B cell (primary cell): ENCODE results near the gene MAB21L4. TPM values are rescaled to one million over a fixed set of nuclear protein-coding genes. Genes with fewer than 3 reads are reported as not detected.

Experiments
- ATAC-seq: fragments of 200-7000 bp; cut with Tn5 transposase; one replicate; pipeline ENCODE4 v1.10.0; 2021; ENCODE audit warnings: low read depth, mild to moderate bottlenecking, moderate number of reproducible peaks, moderate library complexity
- CTCF ChIA-PET: fragments of 350-600 bp; sonication (Branson Sonifier 250); formaldehyde crosslinking; loops from one replicate; lab custom pipeline; 2021; ENCODE audit warnings: antibody characterized with exemption, inconsistent platforms; lab: Charles Lee
- POLR2A ChIA-PET: fragments of 350-600 bp; sonication (Branson Sonifier 250); formaldehyde crosslinking; loops from one replicate; lab custom pipeline; 2021; ENCODE audit warnings: antibody characterized with exemption; lab: Charles Lee
- DNase-seq: peaks from one replicate; pipeline ENCODE4 v3.0.0; 2013
- H2AFZ ChIP-seq: 2 replicates; pipeline ENCODE4 v1.6.1; 2012; ENCODE audit warnings: mild to moderate bottlenecking, low read depth, low read length; ENCODE audit not compliant: insufficient read depth, poor library complexity, severe bottlenecking
- H3K27ac ChIP-seq, 2 donors: 1 replicate in 1 of 2; 2 replicates in 1 of 2; pipeline ENCODE4 v1.5.1; 2012 to 2013; ENCODE audit warnings: low read length in 2 of 2, mild to moderate bottlenecking in 2 of 2, moderate library complexity in 1 of 2
- H3K27me3 ChIP-seq, 4 experiments: fragments of 200-600 bp in 1 of 4; sonication (generic) in 1 of 4; replicated peaks in 1 of 4; 1 replicate in 2 of 4; 2 replicates in 2 of 4; pipeline versions ENCODE4 v1.6.1 to v1.7.0; 2013 to 2016; ENCODE audit warnings: low read length in 3 of 4, mild to moderate bottlenecking in 2 of 4, mixed read lengths in 1 of 4, moderate library complexity in 1 of 4; ENCODE audit not compliant: insufficient read depth in 4 of 4, control insufficient read depth in 3 of 4; ENCODE audit errors: control extremely low read depth in 1 of 4
- H3K36me3 ChIP-seq, 2 experiments: replicated peaks in 1 of 2; 1 replicate in 1 of 2; 2 replicates in 1 of 2; pipeline versions ENCODE4 v1.6.1 to v1.7.1; 2013; ENCODE audit warnings: low read length in 1 of 2; ENCODE audit not compliant: insufficient read depth in 2 of 2, control insufficient read depth in 1 of 2; ENCODE audit errors: control extremely low read depth in 1 of 2, extremely low read depth in 1 of 2
- H3K4me1 ChIP-seq, 2 donors: fragments of 200-600 bp in 1 of 2; sonication (generic) in 1 of 2; 1 replicate in 1 of 2; 2 replicates in 1 of 2; pipeline versions ENCODE4 v1.5.1 to v1.6.1; 2013 to 2017; ENCODE audit warnings: low read length in 2 of 2; ENCODE audit not compliant: control insufficient read depth in 2 of 2, insufficient read depth in 2 of 2
- H3K4me2 ChIP-seq: replicated peaks from 2 replicates; pipeline ENCODE3; 2012; ENCODE audit warnings: mild to moderate bottlenecking, low read depth, low read length; ENCODE audit not compliant: poor library complexity, severe bottlenecking
- H3K4me3 ChIP-seq, 5 experiments: fragments of 200-600 bp in 1 of 5; sonication (generic) in 1 of 5; 1 replicate in 3 of 5; 2 replicates in 2 of 5; pipeline versions ENCODE4 v1.5.1 to v1.7.0; 2011 to 2016; ENCODE audit warnings: low read length in 4 of 5, mild to moderate bottlenecking in 4 of 5, low read depth in 2 of 5, control low read depth in 1 of 5, moderate library complexity in 1 of 5; ENCODE audit not compliant: insufficient read depth in 1 of 5; ENCODE audit errors: control extremely low read depth in 1 of 5, extremely low read depth in 1 of 5
- H3K79me2 ChIP-seq: fragments of 200-600 bp; sonication (generic); one replicate; pipeline ENCODE4 v1.6.0; 2016; ENCODE audit warnings: low read length; ENCODE audit not compliant: control insufficient read depth, insufficient read depth
- H3K9ac ChIP-seq: fragments of 200-600 bp; sonication (generic); 2 replicates; pipeline ENCODE4 v1.6.1; 2017; ENCODE audit warnings: mild to moderate bottlenecking, low read length, moderate library complexity
- H3K9me3 ChIP-seq, 3 donors: one replicate each; pipeline versions ENCODE4 v1.6.1 to v1.7.1; 2013; ENCODE audit warnings: low read length in 2 of 3; ENCODE audit not compliant: control insufficient read depth in 2 of 3, insufficient read depth in 1 of 3; ENCODE audit errors: control extremely low read depth in 1 of 3
- H4K20me1 ChIP-seq: 2 replicates; pipeline ENCODE4 v1.6.0; 2012; ENCODE audit warnings: mild to moderate bottlenecking, low read length; ENCODE audit not compliant: insufficient read depth, control insufficient read depth, poor library complexity, severe bottlenecking
- H3K27ac Mint-ChIP-seq: one replicate; pipeline ENCODE4 v1.8.0; 2021; ENCODE audit warnings: mixed read lengths
- H3K27me3 Mint-ChIP-seq: one replicate; pipeline ENCODE4 v1.8.0; 2021; ENCODE audit warnings: mixed read lengths
- H3K4me1 Mint-ChIP-seq: one replicate; pipeline ENCODE4 v1.8.0; 2021; ENCODE audit warnings: mixed read lengths
- H3K4me3 Mint-ChIP-seq: one replicate; pipeline ENCODE4 v1.8.0; 2021; ENCODE audit warnings: mixed read lengths
- H3K9me3 Mint-ChIP-seq: one replicate; pipeline ENCODE4 v1.8.0; 2022; ENCODE audit warnings: mixed read lengths; ENCODE audit not compliant: insufficient read depth
- EZH2 ChIP-seq: IDR thresholded peaks from 2 replicates; pipeline ENCODE4 v1.6.1; 2012; ENCODE audit warnings: borderline replicate concordance, low read depth, mild to moderate bottlenecking, moderate library complexity, low read length; ENCODE audit not compliant: insufficient read depth, poor library complexity, severe bottlenecking
- WGBS: methylation state at CpG from one replicate; pipeline ENCODE4 v1.1.5; 2013; ENCODE audit warnings: missing lambda C conversion rate; ENCODE audit not compliant: insufficient coverage; 5-methylcytosine and 5-hydroxymethylcytosine counted together
- intact Hi-C: fragments of 100-400 bp; cut with micrococcal nuclease; formaldehyde crosslinking; loops from one replicate; pipeline ENCODE4 v1.10.0; 2022
- polyA plus RNA-seq: library from polyadenylated mRNA; depleted of rRNA; stranded (reverse); fragments of >200 nt; gene quantifications from 2 replicates; pipeline ENCODE4 v1.2.3, GENCODE V29; 2012
- total RNA-seq, 2 donors: library from RNA; stranded (reverse); fragments of 120-200 nt in 1 of 2; gene quantifications; 1 replicate in 1 of 2; 2 replicates in 1 of 2; pipeline versions ENCODE4 v1.2.3 to v1.2.4, GENCODE V29; 2013 to 2022
- TF ChIP-seq, protein P1 (sequence below): fragments of 200-600 bp; IDR thresholded peaks from one replicate; pipeline ENCODE4 v1.8.0; 2022; ENCODE audit warnings: antibody characterized with exemption, mild to moderate bottlenecking

MAB21L4 gene
- total and polyA plus RNA-seq, 2 donors (not counting 1 experiment from before 2014, with no cell fraction given): not detected

DNA sequence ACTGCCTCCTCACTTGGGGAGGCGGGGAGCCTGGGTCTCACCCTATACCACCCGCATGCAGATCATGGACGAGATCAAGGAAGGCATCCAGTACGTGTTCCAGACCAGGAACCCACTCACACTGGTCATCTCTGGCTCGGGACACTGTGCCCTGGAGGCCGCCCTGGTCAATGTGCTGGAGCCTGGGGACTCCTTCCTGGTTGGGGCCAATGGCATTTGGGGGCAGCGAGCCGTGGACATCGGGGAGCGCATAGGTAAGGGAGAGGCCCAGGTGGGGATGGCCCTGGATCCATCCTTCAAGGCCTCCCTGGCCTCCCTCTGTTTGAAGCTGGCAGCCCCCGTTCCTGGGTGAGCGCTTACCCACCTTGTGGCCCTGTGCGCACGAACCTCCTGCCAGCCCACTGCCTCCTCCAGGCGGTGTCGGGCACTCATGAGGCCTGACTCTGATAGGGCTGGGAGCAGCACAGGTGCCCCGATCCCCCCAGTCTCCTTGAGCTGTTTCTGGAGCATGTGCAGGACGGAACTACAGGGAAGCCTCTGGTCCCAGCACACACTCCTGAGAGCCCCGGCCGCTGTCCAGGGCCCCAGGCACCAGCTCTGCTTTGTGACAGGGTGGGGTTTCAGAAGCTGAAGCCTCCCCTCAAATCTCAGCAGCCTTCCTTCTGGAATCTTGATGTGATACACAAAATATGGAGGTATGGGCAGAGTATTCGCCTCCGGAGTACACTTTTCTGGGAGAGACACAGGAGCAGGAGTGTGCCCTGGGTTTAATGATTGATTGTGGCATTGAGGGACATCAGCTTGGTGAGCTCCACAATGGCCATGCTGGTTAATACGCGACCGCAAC, 26.6 kb downstream of the MAB21L4 start:
- peaks cover 20% of the 10 kb centered on the region for H3K27me3 Mint-ChIP-seq
- Histone ChIP-seq H3K4me1 (no peaks in the 10 kb centered on the region), H3K4me2 (no peak overlapping the region), H3K27me3 (no peaks in the 10 kb centered on the region), H2AFZ (no peak overlapping the region), H3K9ac (no peak overlapping the region), H3K36me3 (no peaks in the 10 kb centered on the region), H3K4me3 (no peak overlapping the region), H3K79me2 (no peaks in the 10 kb centered on the region), H4K20me1 (no peaks in the 10 kb centered on the region), H3K9me3 (no peaks in the 10 kb centered on the region), H3K27ac (no peak overlapping the region)
- H3K27ac Mint-ChIP-seq: no peak overlapping the region
- CTCF ChIA-PET: no interaction called here
- H3K9me3 Mint-ChIP-seq: no peaks in the 10 kb centered on the region
- ATAC-seq (no peak), DNase-seq (no peak)
- POLR2A ChIA-PET: no interaction called here
- intact Hi-C loops: no loop called here
- H3K4me1 Mint-ChIP-seq: no peaks in the 10 kb centered on the region
- H3K4me3 Mint-ChIP-seq: no peak overlapping the region
- WGBS: 94% methylated on average over 25 of the region's 25 CpGs
- TF ChIP-seq, protein P1, sequence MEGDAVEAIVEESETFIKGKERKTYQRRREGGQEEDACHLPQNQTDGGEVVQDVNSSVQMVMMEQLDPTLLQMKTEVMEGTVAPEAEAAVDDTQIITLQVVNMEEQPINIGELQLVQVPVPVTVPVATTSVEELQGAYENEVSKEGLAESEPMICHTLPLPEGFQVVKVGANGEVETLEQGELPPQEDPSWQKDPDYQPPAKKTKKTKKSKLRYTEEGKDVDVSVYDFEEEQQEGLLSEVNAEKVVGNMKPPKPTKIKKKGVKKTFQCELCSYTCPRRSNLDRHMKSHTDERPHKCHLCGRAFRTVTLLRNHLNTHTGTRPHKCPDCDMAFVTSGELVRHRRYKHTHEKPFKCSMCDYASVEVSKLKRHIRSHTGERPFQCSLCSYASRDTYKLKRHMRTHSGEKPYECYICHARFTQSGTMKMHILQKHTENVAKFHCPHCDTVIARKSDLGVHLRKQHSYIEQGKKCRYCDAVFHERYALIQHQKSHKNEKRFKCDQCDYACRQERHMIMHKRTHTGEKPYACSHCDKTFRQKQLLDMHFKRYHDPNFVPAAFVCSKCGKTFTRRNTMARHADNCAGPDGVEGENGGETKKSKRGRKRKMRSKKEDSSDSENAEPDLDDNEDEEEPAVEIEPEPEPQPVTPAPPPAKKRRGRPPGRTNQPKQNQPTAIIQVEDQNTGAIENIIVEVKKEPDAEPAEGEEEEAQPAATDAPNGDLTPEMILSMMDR: no peak
- TF ChIP-seq EZH2: no peak

DNA sequence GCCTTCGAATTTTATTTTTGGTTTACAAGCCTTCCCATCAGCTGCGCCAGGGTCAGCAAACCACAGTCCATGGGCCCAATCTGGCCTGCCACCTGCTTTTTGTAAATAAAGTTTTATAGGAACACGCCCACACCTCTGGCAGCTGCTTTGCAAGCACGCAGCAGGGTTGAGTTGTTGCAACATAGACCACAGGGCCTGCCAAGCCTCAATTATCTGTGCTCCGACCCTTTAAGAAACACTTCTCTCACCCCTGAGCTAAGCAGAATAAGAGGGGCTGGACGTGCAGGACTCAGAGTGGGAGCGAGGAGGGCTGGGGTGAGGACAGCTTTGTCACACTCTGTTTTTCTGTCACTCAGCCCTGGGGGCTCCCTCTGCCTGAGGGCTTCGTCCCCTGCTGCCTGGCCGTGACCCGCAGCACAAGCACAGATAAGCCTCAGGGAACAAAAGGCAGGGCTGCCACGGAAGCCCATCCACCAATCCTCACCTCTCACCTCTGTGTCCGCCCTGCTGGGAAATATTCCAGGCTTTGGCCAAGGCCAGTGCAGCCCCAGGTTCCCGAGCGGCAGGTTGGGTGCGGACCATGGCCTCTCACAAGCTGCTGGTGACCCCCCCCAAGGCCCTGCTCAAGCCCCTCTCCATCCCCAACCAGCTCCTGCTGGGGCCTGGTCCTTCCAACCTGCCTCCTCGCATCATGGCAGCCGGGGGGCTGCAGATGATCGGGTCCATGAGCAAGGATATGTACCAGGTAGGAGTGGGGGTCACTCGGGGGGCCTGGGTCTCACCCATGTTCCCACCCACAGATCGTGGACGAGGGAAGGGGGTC, 27.5 kb downstream of the MAB21L4 start, which contains the start of gene AGXT:
AGXT (plus strand) TSS at position 539 of the 823 bp plus-strand sequence; CDS start at position 581, 42 bp downstream.
- no peak within 1 kb of the TSS for H3K27ac ChIP-seq
- no peak for ATAC-seq
- H3K4me2 ChIP-seq: no peak within 1 kb of the TSS
- Mint-ChIP-seq H3K9me3 (no peaks in the 10 kb centered on the region), H3K4me1 (no peaks in the 10 kb centered on the region), H3K27me3 (peaks cover 26% of the 10 kb centered on the region), H3K4me3 (no peak within 1 kb of the TSS), H3K27ac (no peak within 1 kb of the TSS)
- no peak within 1 kb of the TSS for H3K9ac ChIP-seq
- intact Hi-C loops: no loop called here
- H3K36me3 ChIP-seq: no peaks in the 10 kb centered on the region
- no peak for TF ChIP-seq EZH2
- TF ChIP-seq, protein P1: no peak
- H3K79me2 ChIP-seq: no peaks in the 10 kb centered on the region
- CTCF ChIA-PET: no interaction called here
- H2AFZ ChIP-seq: no peak within 1 kb of the TSS
- H3K27me3 ChIP-seq: no peaks in the 10 kb centered on the region
- H4K20me1 ChIP-seq: no peaks in the 10 kb centered on the region
- H3K4me3 ChIP-seq: no peak within 1 kb of the TSS
- no peaks in the 10 kb centered on the region for H3K4me1 ChIP-seq
- no peaks in the 10 kb centered on the region for H3K9me3 ChIP-seq
- POLR2A ChIA-PET: no interaction called here
- DNase-seq: no peak
- 89% methylated on average over 17 of the region's 21 CpGs for WGBS
